Peyer's patch (tissue), 4 donors: Measurements from ENCODE around the gene CNTRL. TPM values are rescaled to one million over a fixed set of nuclear protein-coding genes. Genes with fewer than 3 reads are reported as not detected.

Experiments used
- DNase-seq, 3 donors: peaks; one replicate each; pipeline ENCODE4 v3.0.0-alpha.2; 2017 to 2019
- H3K27ac ChIP-seq, 4 donors: fragments of 200-600 bp; sonication (generic); one replicate each; pipeline ENCODE4 v1.5.1; 2016 to 2019
- H3K27me3 ChIP-seq, 2 donors: fragments of 200-600 bp; sonication (generic); one replicate each; pipeline ENCODE4 v1.5.1; 2019
- H3K36me3 ChIP-seq, 3 donors: fragments of 200-600 bp; sonication (generic); one replicate each; pipeline ENCODE4 v1.5.1; 2016 to 2019
- H3K4me1 ChIP-seq, 4 donors: fragments of 200-600 bp; sonication (generic); one replicate each; pipeline ENCODE4 v1.5.1; 2016 to 2019
- H3K4me3 ChIP-seq, 4 donors: fragments of 200-600 bp; sonication (generic); 1 replicate in 3 of 4; 2 replicates in 1 of 4; pipeline ENCODE4 v1.5.1; 2016 to 2019; ENCODE audit warnings: mild to moderate bottlenecking in 1 of 4
- H3K9me3 ChIP-seq, 4 donors: fragments of 200-600 bp; sonication (generic); one replicate each; pipeline ENCODE4 v1.5.1; 2016 to 2019; ENCODE audit warnings: mild to moderate bottlenecking in 1 of 4
- POLR2A ChIP-seq, 2 donors: fragments of 450-650 bp; IDR thresholded peaks; one replicate each; pipeline ENCODE4 v1.5.1; 2017; ENCODE audit warnings: antibody characterized with exemption in 2 of 2, mild to moderate bottlenecking in 2 of 2, moderate library complexity in 2 of 2
- total RNA-seq, 4 donors: library from RNA; depleted of rRNA; stranded (reverse); fragments of >200 nt; gene quantifications; one replicate each; pipeline ENCODE4 v1.1.0, GENCODE V29; 2016
- TF ChIP-seq, protein P1 (sequence below), 6 experiments: fragments of 450-650 bp in 4 of 6; fragments of 200-600 bp in 2 of 6; sonication (generic) in 1 of 6; IDR thresholded peaks; one replicate each; pipeline ENCODE4 v1.5.1; 2017 to 2019; ENCODE audit warnings: antibody characterized with exemption in 6 of 6, mild to moderate bottlenecking in 3 of 6, moderate library complexity in 1 of 6

Gene CNTRL
- total RNA-seq, 4 donors from 2014 or later: 5.1 to 113 (median 13.7) TPM

DNA sequence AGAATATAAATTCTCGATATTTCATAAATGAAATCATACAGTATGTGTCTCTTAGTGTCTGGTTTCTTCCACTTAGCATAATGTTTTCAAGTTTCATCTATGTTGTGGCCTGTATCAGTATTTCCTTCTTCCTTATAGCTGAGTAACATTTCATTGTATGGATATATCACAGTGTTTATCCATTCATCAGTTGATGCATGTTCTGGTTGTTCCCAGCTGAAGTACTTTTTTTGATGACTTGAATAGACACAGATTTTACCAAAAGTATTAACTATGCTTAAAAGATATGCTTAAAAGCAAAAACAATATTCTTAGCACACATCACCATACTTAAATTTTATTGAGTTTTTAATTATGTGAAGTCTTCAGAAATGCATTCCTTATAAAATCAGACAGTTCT lies 114.3 kb downstream of the CNTRL start:
- H3K4me1 ChIP-seq: peaks cover 0 to 20% (median 11%) of the 10 kb centered on the region in 4 donors

DNA sequence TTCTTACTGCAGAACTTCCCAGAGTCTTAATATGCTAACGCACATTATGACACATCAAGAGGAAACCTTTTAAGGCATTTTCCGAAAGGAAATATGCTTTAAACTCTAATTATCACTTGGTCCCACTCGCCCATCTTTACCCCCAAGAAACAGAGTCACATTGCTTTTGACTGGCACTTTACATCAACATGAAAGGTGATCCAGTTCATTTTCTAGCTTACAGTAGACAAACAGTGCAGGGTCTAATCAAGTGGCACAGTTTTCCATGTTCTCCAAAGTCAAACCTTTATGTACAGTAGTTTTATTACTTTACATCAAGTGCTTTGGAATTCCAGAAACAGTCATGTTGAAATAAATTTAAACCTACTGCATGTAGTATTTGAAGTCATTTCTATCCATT lies 114.9 kb downstream of the CNTRL start:
- H3K9me3 ChIP-seq: no peaks in the 10 kb centered on the region
- no peak overlapping the region for H3K27ac ChIP-seq
- TF ChIP-seq, protein P1, sequence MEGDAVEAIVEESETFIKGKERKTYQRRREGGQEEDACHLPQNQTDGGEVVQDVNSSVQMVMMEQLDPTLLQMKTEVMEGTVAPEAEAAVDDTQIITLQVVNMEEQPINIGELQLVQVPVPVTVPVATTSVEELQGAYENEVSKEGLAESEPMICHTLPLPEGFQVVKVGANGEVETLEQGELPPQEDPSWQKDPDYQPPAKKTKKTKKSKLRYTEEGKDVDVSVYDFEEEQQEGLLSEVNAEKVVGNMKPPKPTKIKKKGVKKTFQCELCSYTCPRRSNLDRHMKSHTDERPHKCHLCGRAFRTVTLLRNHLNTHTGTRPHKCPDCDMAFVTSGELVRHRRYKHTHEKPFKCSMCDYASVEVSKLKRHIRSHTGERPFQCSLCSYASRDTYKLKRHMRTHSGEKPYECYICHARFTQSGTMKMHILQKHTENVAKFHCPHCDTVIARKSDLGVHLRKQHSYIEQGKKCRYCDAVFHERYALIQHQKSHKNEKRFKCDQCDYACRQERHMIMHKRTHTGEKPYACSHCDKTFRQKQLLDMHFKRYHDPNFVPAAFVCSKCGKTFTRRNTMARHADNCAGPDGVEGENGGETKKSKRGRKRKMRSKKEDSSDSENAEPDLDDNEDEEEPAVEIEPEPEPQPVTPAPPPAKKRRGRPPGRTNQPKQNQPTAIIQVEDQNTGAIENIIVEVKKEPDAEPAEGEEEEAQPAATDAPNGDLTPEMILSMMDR (IDR thresholded peaks at IDR 0.05): no peak
- no peak for TF ChIP-seq POLR2A (IDR thresholded peaks at IDR 0.05)
- peaks cover 0 to 15% (median 0%) of the 10 kb centered on the region in 3 donors for H3K36me3 ChIP-seq
- H3K4me1 ChIP-seq: peaks cover 0 to 26% (median 11%) of the 10 kb centered on the region in 4 donors
- DNase-seq: no peak
- no peak overlapping the region for H3K4me3 ChIP-seq
- H3K27me3 ChIP-seq: no peaks in the 10 kb centered on the region

More for the DNA sequence above, 114.3 kb downstream of the CNTRL start:
- no peak overlapping the region for H3K27ac ChIP-seq
- H3K27me3 ChIP-seq: no peaks in the 10 kb centered on the region
- no peak for DNase-seq
- no peak for TF ChIP-seq POLR2A (IDR thresholded peaks at IDR 0.05)
- TF ChIP-seq, protein P1 (IDR thresholded peaks at IDR 0.05): no peak
- H3K4me3 ChIP-seq: no peak overlapping the region
- H3K9me3 ChIP-seq: no peaks in the 10 kb centered on the region
- H3K36me3 ChIP-seq: peaks cover 0 to 18% (median 0%) of the 10 kb centered on the region in 3 donors

- H3K27me3 ChIP-seq: no peaks in the 10 kb centered on the region
- no peak for DNase-seq
- H3K9me3 ChIP-seq: no peaks in the 10 kb centered on the region
- H3K27ac ChIP-seq: no peak overlapping the region
- peaks cover 0 to 42% (median 13%) of the 10 kb centered on the region in 4 donors for H3K4me1 ChIP-seq
- no peak overlapping the region for H3K4me3 ChIP-seq
- peaks cover 0 to 1% (median 0%) of the 10 kb centered on the region in 3 donors for H3K36me3 ChIP-seq
- TF ChIP-seq, protein P1 (IDR thresholded peaks at IDR 0.05): no peak
- TF ChIP-seq POLR2A (IDR thresholded peaks at IDR 0.05): no peak
Observed at GRCh38 chr9:121191235-121191634, 116.5 kb downstream of the CNTRL start.

- Histone ChIP-seq H3K27me3 (no peaks in the 10 kb centered on the region), H3K27ac (no peak overlapping the region), H3K9me3 (no peaks in the 10 kb centered on the region), H3K4me1 (peaks cover 0 to 55% (median 16%) of the 10 kb centered on the region in 4 donors), H3K4me3 (no peak overlapping the region), H3K36me3 (no peaks in the 10 kb centered on the region)
- no peak for TF ChIP-seq POLR2A (IDR thresholded peaks at IDR 0.05)
- TF ChIP-seq, protein P1 (IDR thresholded peaks at IDR 0.05): no peak
- no peak for DNase-seq
Observed at GRCh38 chr9:121192518-121192917, 117.8 kb downstream of the CNTRL start.

GRCh38 chr9:121192959-121193640 lies 118.3 kb downstream of the CNTRL start:
- TF ChIP-seq, protein P1 (IDR thresholded peaks at IDR 0.05): no peak
- TF ChIP-seq POLR2A (IDR thresholded peaks at IDR 0.05): no peak
- Histone ChIP-seq H3K9me3 (no peaks in the 10 kb centered on the region), H3K4me3 (no peak overlapping the region), H3K4me1 (peaks cover 0 to 61% (median 19%) of the 10 kb centered on the region in 4 donors), H3K27ac (no peak overlapping the region), H3K27me3 (no peaks in the 10 kb centered on the region), H3K36me3 (no peaks in the 10 kb centered on the region)
- no peak for DNase-seq
